ENCODE measurements around the gene MINAR1. TPM values are rescaled to one million over a fixed set of nuclear protein-coding genes. Genes with fewer than 3 reads are reported as not detected.

MINAR1 gene
- total RNA-seq, 4 donors from 2014 or later, result 0.20 to 0.60 (median 0.21) TPM

DNA sequence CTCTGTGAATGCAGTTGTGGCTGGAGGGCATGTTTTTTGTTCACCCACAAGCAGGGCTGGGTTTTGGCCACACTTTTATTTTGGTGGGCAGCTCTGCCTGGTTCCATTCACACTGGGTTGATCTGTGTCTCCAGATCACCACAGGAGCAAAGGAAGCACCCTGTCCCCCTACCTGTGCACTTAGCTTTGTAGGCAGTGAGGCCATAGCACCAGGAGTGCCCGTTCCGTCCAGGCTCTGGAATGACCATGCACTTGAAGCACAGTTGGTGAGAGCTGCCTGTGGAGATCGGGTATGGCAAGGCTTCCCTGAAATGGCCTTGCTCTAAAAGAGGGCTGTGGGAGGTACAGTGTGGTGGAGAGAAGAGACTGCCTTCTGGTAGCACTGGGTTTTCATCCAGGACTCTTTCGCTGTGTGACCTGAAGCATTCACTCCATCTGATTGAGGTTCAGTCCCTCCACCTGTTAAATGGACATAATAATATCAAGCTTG, 31.7 kb downstream of the MINAR1 start:
- Histone ChIP-seq H3K36me3 (no peaks in the 10 kb centered on the region), H3K4me3 (no peak overlapping the region), H3K4me1 (no peaks in the 10 kb centered on the region), H3K9me3 (no peaks in the 10 kb centered on the region), H3K27me3 (no peaks in the 10 kb centered on the region), H3K27ac (no peak overlapping the region)
- TF ChIP-seq CTCF (IDR thresholded peaks at IDR 0.05) (no peak), EP300 (IDR thresholded peaks at IDR 0.05) (no peak), POLR2A (IDR thresholded peaks at IDR 0.05) (no peak)
- DNase-seq (ENCODE audit: low spot score in 2 of 2), result no peak
- WGBS, 2 donors, result 92 to 94% methylated on average over 4 of the region's 4 CpGs

GRCh38 chr15:79466488-79466887, 34.4 kb downstream of the MINAR1 start:
- TF ChIP-seq CTCF (IDR thresholded peaks at IDR 0.05) (no peak), POLR2A (IDR thresholded peaks at IDR 0.05) (no peak), EP300 (IDR thresholded peaks at IDR 0.05) (no peak)
- no peaks in the 10 kb centered on the region for H3K27me3 ChIP-seq
- no peaks in the 10 kb centered on the region for H3K9me3 ChIP-seq
- DNase-seq (ENCODE audit: low spot score in 2 of 2), result no peak
- H3K27ac ChIP-seq, result no peak overlapping the region
- H3K36me3 ChIP-seq, result no peaks in the 10 kb centered on the region
- no peaks in the 10 kb centered on the region for H3K4me1 ChIP-seq
- H3K4me3 ChIP-seq, result no peak overlapping the region
- 91 to 95% methylated on average over 3 of the region's 3 CpGs for WGBS, 2 donors

GRCh38 chr15:79467865-79468586, 35.9 kb downstream of the MINAR1 start:
- DNase-seq (ENCODE audit: low spot score in 2 of 2), result no peak
- 91 to 92% methylated on average over 17 of the region's 17 CpGs for WGBS, 2 donors
- Histone ChIP-seq H3K4me3 (no peak overlapping the region), H3K9me3 (no peaks in the 10 kb centered on the region), H3K4me1 (no peaks in the 10 kb centered on the region), H3K27me3 (no peaks in the 10 kb centered on the region), H3K36me3 (no peaks in the 10 kb centered on the region), H3K27ac (no peak overlapping the region)
- no peak for TF ChIP-seq EP300 (IDR thresholded peaks at IDR 0.05)
- TF ChIP-seq POLR2A (IDR thresholded peaks at IDR 0.05), result no peak
- no peak for TF ChIP-seq CTCF (IDR thresholded peaks at IDR 0.05)

DNA sequence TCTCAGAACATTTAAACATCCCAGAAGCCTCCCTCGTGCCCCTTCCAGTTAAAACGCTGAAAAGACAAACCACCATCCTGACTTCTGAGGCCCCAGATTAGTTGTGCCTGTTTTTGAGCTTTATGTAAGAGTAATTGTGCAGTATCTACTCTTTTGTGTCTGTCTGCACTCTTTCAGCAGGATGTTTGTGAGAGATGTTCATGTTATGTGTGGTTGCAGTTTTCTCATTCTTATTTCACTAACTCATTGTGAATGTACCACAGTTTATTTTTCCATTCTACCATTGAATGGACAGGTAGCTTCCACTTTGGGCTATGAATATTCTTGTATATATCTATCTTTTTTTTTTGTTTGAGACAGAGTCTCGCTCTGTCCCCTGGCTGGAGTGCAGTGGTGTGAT, 40.3 kb downstream of the MINAR1 start:
- Histone ChIP-seq H3K9me3 (no peaks in the 10 kb centered on the region), H3K27ac (no peak overlapping the region), H3K4me1 (no peaks in the 10 kb centered on the region), H3K36me3 (no peaks in the 10 kb centered on the region), H3K4me3 (no peak overlapping the region), H3K27me3 (no peaks in the 10 kb centered on the region)
- TF ChIP-seq CTCF (IDR thresholded peaks at IDR 0.05), result no peak
- no peak for TF ChIP-seq EP300 (IDR thresholded peaks at IDR 0.05)
- no peak for TF ChIP-seq POLR2A (IDR thresholded peaks at IDR 0.05)
- 73 to 75% methylated on average over 3 of the region's 3 CpGs for WGBS, 2 donors
- DNase-seq (ENCODE audit: low spot score in 2 of 2), result no peak

GRCh38 chr15:79474252-79474651, 42.1 kb downstream of the MINAR1 start:
- Histone ChIP-seq H3K27me3 (no peaks in the 10 kb centered on the region), H3K4me3 (no peak overlapping the region), H3K4me1 (no peaks in the 10 kb centered on the region), H3K27ac (no peak overlapping the region), H3K36me3 (no peaks in the 10 kb centered on the region), H3K9me3 (no peaks in the 10 kb centered on the region)
- WGBS, 2 donors, result 30 to 46% methylated on average over 1 of the region's 1 CpG
- no peak for DNase-seq (ENCODE audit: low spot score in 2 of 2)
- no peak for TF ChIP-seq CTCF (IDR thresholded peaks at IDR 0.05)
- no peak for TF ChIP-seq EP300 (IDR thresholded peaks at IDR 0.05)
- TF ChIP-seq POLR2A (IDR thresholded peaks at IDR 0.05), result no peak

All from tibial nerve (tissue), 4 donors.